ENCODE measurements around the gene CCDC40. TPM values are rescaled to one million over a fixed set of nuclear protein-coding genes. Genes with fewer than 3 reads are reported as not detected.

The CCDC40 gene
- total RNA-seq = 0.47 and 0.57 TPM in 2 replicates

GRCh38 chr17:80035937-80036714 lies at the start of gene CCDC40:
Gene CCDC40 (plus strand): TSS chr17:80036642. CDS start chr17:80036663, 21 bp downstream.

GRCh38 chr17:80035687-80035936 lies 830 bp upstream of the CCDC40 start, which contains the start of gene TBC1D16:
Gene TBC1D16 (minus strand): TSS chr17:80035872. CDS start chr17:80013547, 22,325 bp downstream.

GRCh38 chr17:80101011-80101945 lies 64.8 kb downstream of the CCDC40 start, which contains the start of gene GAA:
Gene GAA (plus strand): TSS chr17:80101581. CDS start chr17:80104587, 3,006 bp downstream.

GRCh38 chr17:80147035-80147822 lies 110.8 kb downstream of the CCDC40 start, which contains the start of gene EIF4A3:
Gene EIF4A3 (minus strand): TSS chr17:80147128. CDS start chr17:80146961, 167 bp downstream.

Other genes with a start within 250 kb of the CCDC40 start
- gene CBX8, start 239.6 kb upstream of the CCDC40 start, total RNA-seq = 2.4 and 4.0 TPM in 2 replicates
- 15.0 and 28.0 TPM in 2 replicates for gene CBX4, start 197.2 kb upstream of the CCDC40 start, total RNA-seq
- gene TBC1D16, start 770 bp upstream of the CCDC40 start, total RNA-seq = 20.1 and 26.0 TPM in 2 replicates
- 14.5 and 39.9 TPM in 2 replicates for gene GAA, start 64.9 kb downstream of the CCDC40 start, total RNA-seq
- 64.0 and 100 TPM in 2 replicates for gene EIF4A3, start 110.5 kb downstream of the CCDC40 start, total RNA-seq
- 0.62 TPM in 1 of 2 replicates, not detected in the other for gene CARD14, start 133.4 kb downstream of the CCDC40 start, total RNA-seq
- gene SGSH, start 183.7 kb downstream of the CCDC40 start, total RNA-seq = 6.1 and 9.0 TPM in 2 replicates
- gene SLC26A11, start 183.8 kb downstream of the CCDC40 start, total RNA-seq = 1.5 and 1.6 TPM in 2 replicates
- gene RNF213, start 224.2 kb downstream of the CCDC40 start, total RNA-seq = 25.2 and 39.0 TPM in 2 replicates

Data from hair follicular keratinocyte (primary cell).